Iris pigment epithelial cell (primary cell): ENCODE results near the gene MCM10.
A peak's percentile ranks its signal among the peaks of the same experiment; 100 is the strongest.

ENCODE experiments used
- DNase-seq: peaks from one replicate; pipeline ENCODE4 v3.0.0-alpha.2; 2011; ENCODE audit warnings: low read depth

Gene MCM10

GRCh38 chr10:13165177-13165576 lies 3.8 kb downstream of the MCM10 start:
- peak; percentile 11 for DNase-seq

- DNase-seq, result no peak
Measured at GRCh38 chr10:13167568-13167967, 6.2 kb downstream of the MCM10 start.

- DNase-seq, result no peak
Measured at GRCh38 chr10:13168781-13169180, 7.4 kb downstream of the MCM10 start.

- no peak for DNase-seq
Measured at GRCh38 chr10:13173616-13174015, 12.3 kb downstream of the MCM10 start.

- no peak for DNase-seq
Measured at GRCh38 chr10:13180788-13181187, 19.4 kb downstream of the MCM10 start.

- DNase-seq, result no peak
Measured at GRCh38 chr10:13182424-13182823, 21.1 kb downstream of the MCM10 start.

- no peak for DNase-seq
Measured at GRCh38 chr10:13183625-13184024, 22.3 kb downstream of the MCM10 start.

- no peak for DNase-seq
Measured at GRCh38 chr10:13184276-13184675, 22.9 kb downstream of the MCM10 start.

- no peak for DNase-seq
Measured at GRCh38 chr10:13184730-13185514, 23.6 kb downstream of the MCM10 start.

- DNase-seq, result no peak
Measured at GRCh38 chr10:13187135-13187534, 25.8 kb downstream of the MCM10 start.

- no peak for DNase-seq
Measured at GRCh38 chr10:13188593-13188992, 27.2 kb downstream of the MCM10 start.

GRCh38 chr10:13189961-13190360 lies 28.6 kb downstream of the MCM10 start:
- no peak for DNase-seq

- DNase-seq, result no peak
Measured at GRCh38 chr10:13190816-13191215, 29.5 kb downstream of the MCM10 start.

GRCh38 chr10:13191362-13191761 lies 30.0 kb downstream of the MCM10 start:
- no peak for DNase-seq

- DNase-seq, result no peak
Measured at GRCh38 chr10:13193637-13194036, 32.3 kb downstream of the MCM10 start.

GRCh38 chr10:13195016-13195415 lies 33.7 kb downstream of the MCM10 start:
- no peak for DNase-seq

GRCh38 chr10:13201132-13201531 lies 39.8 kb downstream of the MCM10 start:
- peak; percentile 51 for DNase-seq

GRCh38 chr10:13206091-13206490 lies 44.7 kb downstream of the MCM10 start:
- no peak for DNase-seq

- peak; percentile 63 for DNase-seq
Measured at GRCh38 chr10:13206546-13207443, 45.4 kb downstream of the MCM10 start.

GRCh38 chr10:13213163-13213562 lies 51.8 kb downstream of the MCM10 start:
- no peak for DNase-seq

- DNase-seq, result no peak
Measured at GRCh38 chr10:13218878-13219277, 57.5 kb downstream of the MCM10 start.

GRCh38 chr10:13219685-13220670 lies 58.6 kb downstream of the MCM10 start:
- DNase-seq, result peak; percentile 12
